Lung microvascular endothelial cell (primary cell): Measurements from ENCODE around the gene CWC27. TPM values are rescaled to one million over a fixed set of nuclear protein-coding genes. Genes with fewer than 3 reads are reported as not detected.

Experiments
- DNase-seq, 2 donors: peaks; one replicate each; pipeline versions ENCODE4 v3.0.0 to v3.0.0-alpha.2; 2010; ENCODE audit warnings: low read depth in 2 of 2
- total RNA-seq: library from RNA; depleted of rRNA; stranded (reverse); fragments of >200 nt; gene quantifications from 2 replicates; pipeline ENCODE4 v1.2.1, GENCODE V29; 2014

The CWC27 gene
- total RNA-seq, 1 donor from 2014 or later: 7.9 TPM

- DNase-seq: no peak
Observed at GRCh38 chr5:64973215-64973614, 204.5 kb downstream of the CWC27 start.

- no peak for DNase-seq
Observed at GRCh38 chr5:64977779-64978178, 209.0 kb downstream of the CWC27 start.

GRCh38 chr5:64978546-64978945 lies 209.8 kb downstream of the CWC27 start:
- DNase-seq: no peak

- DNase-seq: no peak
Observed at GRCh38 chr5:64979531-64979930, 210.8 kb downstream of the CWC27 start.

GRCh38 chr5:64980176-64980575 lies 211.4 kb downstream of the CWC27 start:
- no peak for DNase-seq

- DNase-seq: no peak
Observed at GRCh38 chr5:64987768-64988167, 219.0 kb downstream of the CWC27 start.

- no peak for DNase-seq
Observed at GRCh38 chr5:65009207-65009606, 240.5 kb downstream of the CWC27 start.

GRCh38 chr5:65010841-65011240 lies 242.1 kb downstream of the CWC27 start:
- no peak for DNase-seq

GRCh38 chr5:65012301-65012892 lies 243.7 kb downstream of the CWC27 start:
- no peak for DNase-seq

GRCh38 chr5:65013166-65013565 lies 244.4 kb downstream of the CWC27 start:
- DNase-seq: peak in 1 of 2 donors; percentile 72

- peak in 1 of 2 donors; percentile 29 for DNase-seq
Observed at GRCh38 chr5:65014769-65015168, 246.0 kb downstream of the CWC27 start.

GRCh38 chr5:65015767-65016166 lies 247.0 kb downstream of the CWC27 start:
- DNase-seq: no peak

- peak in 1 of 2 donors; percentile 30 for DNase-seq
Observed at GRCh38 chr5:65017636-65018035, 248.9 kb downstream of the CWC27 start.

- DNase-seq: no peak
Observed at GRCh38 chr5:65018763-65019162, 250.0 kb downstream of the CWC27 start.

GRCh38 chr5:65020492-65020891 lies 251.8 kb downstream of the CWC27 start:
- DNase-seq: no peak

- no peak for DNase-seq
Observed at GRCh38 chr5:65021527-65022226, 252.9 kb downstream of the CWC27 start.

- DNase-seq: no peak
Observed at GRCh38 chr5:65022932-65023331, 254.2 kb downstream of the CWC27 start.

- peak in 1 of 2 donors; percentile 80 for DNase-seq
Observed at GRCh38 chr5:65024681-65025080, 256.0 kb downstream of the CWC27 start.

- DNase-seq: peak; percentile 44 to 72
Observed at GRCh38 chr5:65026816-65027548, 258.3 kb downstream of the CWC27 start.

- DNase-seq: no peak
Observed at GRCh38 chr5:65029178-65029577, 260.4 kb downstream of the CWC27 start.

GRCh38 chr5:65030056-65030455 lies 261.3 kb downstream of the CWC27 start:
- no peak for DNase-seq

GRCh38 chr5:65032250-65032649 lies 263.5 kb downstream of the CWC27 start:
- peak in 1 of 2 donors; percentile 97 for DNase-seq
